HTERT RPE-1 (cell line): Measurements from ENCODE around the gene ARSG.
"Not testable (repeated sequence)": the region's sequence is repeated elsewhere in the genome, so short reads cannot be mapped to it uniquely, and the experiment has no call there.

Experiments
- in situ Hi-C: fragments of 300-500 bp; cut with MboI; formaldehyde crosslinking; loops from 4 replicates; pipeline ENCODE4 v1.14.3; 2020; ENCODE audit warnings: low sequenced_read_pairs

The ARSG gene

DNA sequence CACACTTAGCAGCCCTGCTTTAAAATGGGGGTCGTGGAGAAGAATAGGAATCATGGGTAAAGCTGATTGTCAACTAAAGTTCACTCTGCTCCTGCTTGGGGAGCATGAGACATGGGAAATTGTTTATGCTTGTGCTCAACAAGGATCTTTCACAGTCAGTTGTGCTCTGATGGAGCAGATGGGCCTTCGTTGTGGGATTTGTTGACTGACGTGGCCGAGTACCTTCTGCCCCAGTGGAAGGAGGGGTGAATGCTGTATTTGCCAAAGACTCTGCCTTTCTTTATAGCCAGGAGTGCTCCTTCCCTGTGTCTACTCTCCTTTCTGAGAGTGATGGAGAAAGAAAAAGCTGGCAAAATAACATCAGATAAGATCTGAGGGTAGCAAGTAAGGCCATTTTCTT, 11.4 kb downstream of the ARSG start:
- in situ Hi-C loops = no loop called here

DNA sequence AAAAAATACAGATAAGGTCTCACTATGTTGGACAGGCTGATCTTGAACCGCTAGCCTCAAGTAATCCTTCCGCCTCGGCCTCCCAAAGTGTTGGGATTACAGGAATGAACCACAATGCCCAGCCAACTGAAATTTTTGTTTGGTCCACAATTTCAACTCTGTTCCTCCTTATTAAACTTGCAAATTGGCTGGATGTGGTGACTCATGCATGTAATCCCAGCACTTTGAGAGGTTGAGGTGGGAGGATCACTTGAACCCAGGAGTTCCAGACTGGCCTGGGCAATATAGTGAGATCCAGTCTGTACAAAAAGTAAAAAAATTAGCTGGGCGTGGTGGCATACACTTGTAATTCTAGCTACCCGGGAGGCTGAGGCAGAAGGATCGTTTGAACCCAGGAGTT, 13.4 kb downstream of the ARSG start:
- in situ Hi-C loops = no loop called here

DNA sequence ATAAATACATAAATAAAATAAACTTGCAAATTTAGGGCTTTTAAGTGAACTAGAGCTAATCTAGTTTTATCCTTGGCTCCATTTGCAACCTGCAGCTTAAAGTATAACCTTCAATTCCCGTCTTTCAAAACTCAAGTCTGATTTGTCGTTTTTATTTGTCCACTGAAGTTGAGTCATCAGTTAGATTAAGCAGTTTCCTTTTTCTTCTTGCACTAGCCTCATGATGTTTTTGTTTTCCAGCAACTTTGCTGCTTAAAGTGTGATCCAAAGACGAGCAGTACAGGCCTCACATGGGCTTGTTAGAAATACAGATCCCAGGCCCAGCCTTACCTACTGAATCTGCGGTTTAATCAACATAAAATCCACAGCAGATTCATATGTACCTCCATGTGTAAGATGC, 13.8 kb downstream of the ARSG start:
- in situ Hi-C loops = no loop called here

DNA sequence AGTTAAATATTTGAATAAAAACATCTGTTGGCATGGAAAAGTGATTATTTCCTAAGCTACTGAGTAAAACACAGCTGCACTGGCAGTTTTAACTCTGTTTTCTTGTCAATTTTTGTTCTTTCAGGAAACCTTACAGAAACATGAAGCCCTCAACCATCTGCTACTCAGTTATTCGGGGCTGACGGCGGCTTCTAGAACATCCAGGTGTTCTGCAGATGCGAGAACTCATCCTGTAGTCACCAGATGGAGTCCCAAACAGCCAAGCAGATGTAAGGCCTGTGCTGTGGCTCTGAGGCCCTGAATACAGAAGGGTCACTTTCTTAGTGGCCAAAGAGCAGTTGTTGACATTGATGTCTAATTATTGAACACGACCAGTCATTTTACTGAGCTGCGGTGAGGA, 15.5 kb downstream of the ARSG start:
- in situ Hi-C loops = no loop called here

DNA sequence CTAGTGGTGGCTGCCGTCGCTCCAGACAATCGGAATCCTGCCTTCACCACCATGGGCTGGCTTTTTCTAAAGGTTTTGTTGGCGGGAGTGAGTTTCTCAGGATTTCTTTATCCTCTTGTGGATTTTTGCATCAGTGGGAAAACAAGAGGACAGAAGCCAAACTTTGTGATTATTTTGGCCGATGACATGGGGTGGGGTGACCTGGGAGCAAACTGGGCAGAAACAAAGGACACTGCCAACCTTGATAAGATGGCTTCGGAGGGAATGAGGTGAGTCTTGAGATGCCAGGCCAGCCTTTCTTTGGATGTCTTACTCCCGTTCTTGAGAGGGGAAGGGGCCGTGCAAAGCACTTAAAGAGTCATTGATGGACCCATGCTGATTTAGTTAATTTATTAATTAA, 16.1 kb downstream of the ARSG start:
- in situ Hi-C loops = no loop called here

DNA sequence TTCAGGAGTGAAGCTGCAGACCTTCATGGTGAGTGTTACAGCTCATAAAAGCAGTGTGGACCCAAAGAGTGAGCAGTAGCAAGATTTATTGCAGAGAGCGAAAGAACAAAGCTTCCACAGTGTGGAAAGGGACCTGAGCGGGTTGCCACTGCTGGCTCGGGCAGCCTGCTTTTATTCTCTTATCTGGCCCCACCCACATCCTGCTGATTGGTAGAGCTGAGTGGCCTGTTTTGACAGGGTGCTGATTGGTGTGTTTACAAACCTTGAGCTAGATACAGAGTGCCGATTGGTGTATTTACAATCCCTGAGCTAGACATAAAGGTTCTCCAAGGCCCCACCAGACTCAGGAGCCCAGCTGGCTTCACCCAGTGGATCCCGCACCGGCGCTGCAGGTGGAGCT, 17.2 kb downstream of the ARSG start:
- in situ Hi-C loops = not testable (repeated sequence)

DNA sequence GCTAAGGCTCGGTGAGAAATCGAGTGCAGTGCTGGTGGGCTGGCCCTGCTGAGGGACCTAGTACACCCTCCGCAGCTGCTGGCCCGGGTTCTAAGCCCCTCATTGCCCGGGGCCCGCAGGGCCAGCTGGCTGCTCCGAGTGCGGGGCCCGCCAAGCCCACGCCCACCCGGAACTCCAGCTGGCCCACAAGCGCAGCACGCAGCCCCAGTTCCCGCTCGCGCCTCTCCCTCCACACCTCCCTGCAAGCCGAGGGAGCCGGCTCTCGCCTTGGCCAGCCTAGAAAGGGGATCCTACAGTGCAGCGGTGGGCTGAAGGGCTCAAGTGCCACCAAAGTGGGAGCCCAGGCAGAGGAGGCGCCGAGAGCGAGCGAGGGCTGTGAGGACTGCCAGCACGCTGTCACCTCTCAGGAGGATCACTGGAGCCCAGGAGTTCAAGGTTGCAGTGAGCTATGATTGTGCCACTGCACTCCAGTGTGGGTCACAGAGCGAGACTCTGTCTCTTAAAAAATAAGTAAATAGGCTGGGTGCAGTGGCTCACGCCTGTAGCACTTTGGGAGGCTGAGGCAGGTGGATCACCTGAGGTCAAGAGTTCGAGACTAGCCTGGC, 17.9 kb downstream of the ARSG start:
- in situ Hi-C loops = not testable (repeated sequence)

DNA sequence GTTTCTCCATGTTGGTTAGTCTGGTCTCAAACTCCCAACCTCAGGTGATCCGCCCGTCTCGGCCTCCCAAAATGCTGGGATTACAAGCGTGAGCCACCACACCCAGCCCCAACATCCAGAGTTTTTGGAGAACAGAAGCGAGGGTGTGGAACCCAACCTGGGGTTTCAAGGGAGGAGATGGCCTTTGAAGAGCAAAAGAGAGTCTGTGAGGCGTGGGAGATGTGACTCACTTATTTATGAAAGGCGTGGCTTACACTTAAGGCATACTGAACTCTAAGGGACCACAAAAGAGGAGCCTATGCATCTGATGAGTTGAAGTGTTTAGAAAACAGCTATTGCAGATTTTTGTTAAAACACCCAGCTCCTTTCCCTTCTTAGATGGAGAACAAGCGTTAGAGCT, 18.9 kb downstream of the ARSG start:
- in situ Hi-C loops = no loop called here

DNA sequence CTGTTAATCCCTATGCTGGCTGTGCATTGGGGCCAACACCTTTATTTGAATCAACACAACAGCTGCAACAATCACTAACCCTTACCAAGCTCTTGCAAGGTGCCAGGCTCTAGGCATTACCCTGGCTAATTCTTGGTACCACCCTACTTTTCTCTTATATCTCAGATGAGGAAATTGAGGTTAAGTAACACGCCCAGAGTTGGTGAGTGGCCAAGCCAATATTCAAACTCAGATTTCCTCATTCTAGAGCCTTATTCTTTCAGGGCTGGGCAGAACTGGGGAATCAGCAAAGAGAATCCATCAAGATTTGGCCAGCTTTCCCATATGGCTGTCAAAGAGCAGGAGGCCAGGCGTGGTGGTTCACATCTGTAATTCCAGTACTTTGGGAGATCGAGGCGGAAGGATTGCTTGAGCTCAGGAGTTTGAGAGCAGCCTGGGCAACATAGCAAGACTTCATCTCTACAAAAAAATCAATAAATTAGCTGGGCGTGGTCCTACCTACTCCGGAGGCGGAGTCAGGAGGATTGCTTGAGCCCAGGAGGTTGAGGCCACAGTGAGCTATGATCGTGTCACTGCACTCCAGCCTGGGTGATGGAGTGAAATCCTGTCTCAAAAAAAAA, 23.7 kb downstream of the ARSG start:
- in situ Hi-C loops = no loop called here

DNA sequence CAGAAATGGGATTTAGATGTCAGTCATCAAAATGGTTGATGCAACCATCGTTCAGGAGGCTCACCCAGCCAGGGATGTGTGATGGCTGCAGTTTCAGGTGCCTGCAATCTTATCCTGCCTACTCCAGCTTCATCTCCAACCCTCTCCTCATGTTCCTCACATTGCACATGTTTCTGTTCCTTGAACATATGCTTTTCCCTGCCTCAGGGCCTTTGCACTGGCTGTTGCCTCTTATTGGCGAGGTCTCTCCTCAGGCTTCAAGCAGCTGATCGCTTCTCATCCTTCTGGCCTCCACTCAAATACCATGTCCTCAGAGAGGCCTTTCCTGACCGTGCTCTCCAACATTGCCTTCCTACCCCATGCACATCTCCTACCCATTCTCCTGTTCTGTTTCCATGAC, 24.6 kb downstream of the ARSG start:
- in situ Hi-C loops = no loop called here

DNA sequence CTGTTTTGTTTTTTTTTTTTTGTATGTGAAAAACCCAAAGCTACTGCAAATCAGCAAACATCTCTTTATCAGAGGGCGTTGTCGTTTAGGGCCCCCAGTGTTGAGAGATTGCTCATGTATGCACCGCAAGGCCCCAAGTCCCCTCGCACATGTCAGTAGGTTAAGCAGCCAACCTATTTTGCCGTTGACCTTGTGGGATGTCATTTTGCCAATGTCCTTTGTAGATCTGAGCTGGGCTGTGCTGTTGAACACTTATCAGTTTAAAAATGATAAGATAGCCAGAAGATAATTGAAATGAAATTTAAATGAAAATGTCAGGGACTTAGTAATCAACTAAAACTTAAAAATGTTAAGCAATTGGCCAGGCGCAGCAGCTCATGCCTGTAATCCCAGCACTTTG, 26.2 kb downstream of the ARSG start:
- in situ Hi-C loops = no loop called here

DNA sequence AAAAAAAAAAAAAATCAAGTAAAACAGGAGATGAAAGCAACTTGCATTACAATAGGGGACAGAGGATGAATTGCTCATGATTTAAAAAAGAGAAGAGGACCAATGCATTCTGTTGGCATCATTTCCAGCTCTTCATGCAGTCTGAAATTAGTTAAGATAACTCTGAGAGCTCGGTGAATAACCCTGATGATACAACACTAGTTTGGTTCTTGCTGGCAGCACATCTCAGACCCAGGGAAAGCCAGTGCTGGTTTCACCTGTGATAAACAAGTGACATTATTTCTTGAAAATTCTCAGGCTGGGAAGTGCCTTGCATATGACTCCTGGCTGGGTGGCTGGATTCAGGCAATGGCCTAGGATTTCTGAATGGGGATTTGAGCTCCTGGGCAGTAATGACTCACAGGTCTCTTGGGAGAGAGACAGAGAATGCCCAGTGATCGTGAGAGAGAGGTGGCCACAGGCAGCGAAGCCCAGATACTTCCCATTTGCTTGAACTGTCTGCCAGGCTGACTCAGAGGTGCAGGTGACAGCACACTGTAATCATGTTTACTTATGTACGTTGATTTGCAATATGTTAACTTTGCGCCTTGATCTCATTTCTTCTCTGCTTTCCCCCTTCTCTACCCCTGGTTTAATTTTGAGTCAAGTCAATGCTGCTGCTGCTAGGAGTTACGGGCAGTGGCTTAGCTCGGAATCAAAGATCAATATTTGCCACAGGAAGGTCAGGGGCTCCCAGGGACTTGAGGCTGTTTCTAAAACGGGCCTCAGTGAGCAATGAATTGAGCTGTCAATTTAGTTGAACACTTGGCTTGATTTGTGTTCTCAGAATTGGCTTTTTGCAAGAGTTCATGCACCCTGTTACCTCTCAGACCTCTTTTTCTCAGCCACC, 27.1 kb downstream of the ARSG start:
- in situ Hi-C loops = no loop called here

DNA sequence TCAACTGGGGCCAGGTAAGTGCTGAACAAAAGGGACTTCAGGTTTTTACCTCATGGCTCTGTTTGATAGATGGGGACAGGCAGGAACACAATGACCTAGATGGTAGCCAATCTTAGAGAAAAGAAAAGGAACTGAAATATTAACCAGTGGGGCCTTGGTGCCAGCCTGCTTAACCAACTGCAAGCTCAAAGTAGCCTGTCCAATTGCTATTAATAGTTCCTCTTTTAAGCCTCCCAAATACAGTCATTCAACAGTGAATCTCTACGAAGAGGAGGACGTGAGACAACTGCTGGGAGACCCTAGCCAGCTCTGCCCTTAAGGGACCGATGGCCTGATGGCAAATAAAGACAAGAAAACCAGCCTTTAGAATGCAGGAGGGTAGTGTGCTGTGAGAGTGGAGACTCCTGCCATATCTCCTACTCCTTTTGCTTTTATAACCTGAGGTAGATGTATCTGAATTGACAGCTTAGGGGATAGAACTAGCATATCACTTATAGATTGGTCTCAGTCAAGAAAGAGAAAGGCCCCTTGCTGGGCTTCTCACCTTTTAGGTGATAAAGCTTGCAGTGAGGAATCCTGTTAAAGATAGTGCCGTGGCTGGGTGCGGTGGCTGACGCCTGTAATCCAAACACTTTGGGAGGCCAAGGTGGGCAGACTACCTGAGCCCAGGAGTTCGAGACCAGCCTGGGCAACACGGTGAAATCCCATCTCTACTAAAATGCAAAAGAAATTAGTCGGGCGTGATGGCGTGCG, 28.3 kb downstream of the ARSG start:
- in situ Hi-C loops = no loop called here

DNA sequence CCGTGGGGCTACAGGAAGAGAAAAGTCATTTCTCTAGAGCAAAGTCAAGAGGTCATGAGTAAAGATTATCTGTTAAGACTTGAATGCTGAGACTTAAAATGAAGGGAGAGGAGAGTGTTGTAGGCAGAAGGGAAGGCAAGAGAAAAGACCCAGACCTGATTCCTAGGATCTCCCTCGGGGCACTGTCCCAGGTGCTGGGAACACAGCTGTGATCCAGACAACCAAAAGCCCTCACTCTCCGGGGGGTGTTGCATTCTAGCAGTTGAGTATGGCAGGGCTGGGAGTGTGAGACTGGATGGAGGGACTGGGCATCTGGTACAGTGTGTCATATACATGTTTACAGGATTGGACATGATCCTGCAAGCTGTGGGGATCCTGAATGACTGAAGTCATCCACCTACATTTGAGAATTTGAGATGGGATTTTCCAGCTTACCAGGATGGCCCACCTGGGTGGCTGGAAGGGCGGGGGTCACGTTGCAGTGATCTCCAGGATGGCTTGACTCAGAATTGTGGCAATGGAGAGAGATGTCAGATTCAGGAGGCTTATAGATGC, 29.1 kb downstream of the ARSG start:
- in situ Hi-C loops = no loop called here

DNA sequence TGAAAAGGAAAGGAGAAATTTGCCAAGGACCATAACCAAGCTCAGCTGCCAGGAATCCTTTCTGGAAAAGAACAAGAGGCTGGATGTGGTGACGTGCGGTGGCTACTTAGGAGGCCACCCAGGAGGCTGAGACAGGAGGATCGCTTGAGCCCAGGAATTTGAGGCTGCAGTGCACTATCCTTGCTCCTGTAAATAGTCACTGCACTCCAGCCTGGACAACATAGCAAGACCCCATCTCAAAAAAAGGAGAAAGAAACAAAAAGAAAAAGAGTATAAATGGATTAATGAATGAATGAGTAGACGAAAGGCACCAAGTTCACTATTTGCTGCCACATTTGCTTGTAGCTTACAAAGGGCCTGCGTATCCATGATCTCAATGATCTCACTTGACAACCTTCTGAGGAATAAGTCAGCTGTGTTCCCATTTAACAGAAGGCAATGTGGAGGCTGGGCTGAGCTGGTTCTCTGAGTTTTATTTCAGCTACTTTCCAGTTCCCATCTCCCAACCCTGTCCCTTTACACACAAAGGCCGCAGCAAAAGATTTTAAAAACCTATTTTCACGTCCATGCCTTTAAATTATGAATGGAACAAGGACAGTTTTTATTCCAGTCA, 29.8 kb downstream of the ARSG start:
- in situ Hi-C loops = no loop called here

DNA sequence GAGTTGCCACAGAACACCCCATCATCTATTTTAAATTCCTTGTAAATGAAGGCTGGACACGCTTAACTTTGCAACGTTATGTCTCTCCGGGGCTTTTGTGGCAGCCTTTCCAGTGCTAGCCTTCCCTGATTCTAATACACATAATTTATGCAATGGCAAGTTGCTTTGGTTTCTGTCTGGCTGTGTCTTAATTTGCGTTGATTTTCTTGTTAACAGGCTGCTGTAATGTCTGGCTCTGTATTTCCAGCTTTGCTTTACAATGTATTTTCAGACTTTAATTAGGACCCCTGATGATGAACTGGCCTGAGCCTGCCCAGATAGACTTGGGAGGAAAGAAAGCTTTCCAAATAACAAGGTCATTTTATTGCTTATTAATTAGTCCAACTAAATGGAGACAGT, 30.3 kb downstream of the ARSG start:
- in situ Hi-C loops = no loop called here

DNA sequence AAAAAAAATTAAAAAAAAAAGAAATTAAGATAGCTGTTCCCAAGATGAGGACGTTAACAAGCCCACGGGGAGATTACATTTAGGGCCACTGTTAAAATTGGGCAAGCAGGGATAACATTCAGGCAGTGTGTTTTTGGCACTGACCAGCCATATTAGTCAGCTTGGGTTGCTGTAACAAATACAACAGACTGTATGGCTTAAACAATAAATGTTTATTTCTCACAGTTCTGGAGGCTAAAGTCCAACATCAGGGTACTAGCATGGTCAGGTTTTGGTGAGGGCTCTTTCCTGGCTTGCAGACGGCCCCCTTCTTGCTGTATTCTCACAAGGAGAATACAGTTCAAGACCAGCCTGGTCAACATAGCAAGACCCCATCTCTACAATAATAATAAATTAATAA, 31.3 kb downstream of the ARSG start:
- in situ Hi-C loops = no loop called here

DNA sequence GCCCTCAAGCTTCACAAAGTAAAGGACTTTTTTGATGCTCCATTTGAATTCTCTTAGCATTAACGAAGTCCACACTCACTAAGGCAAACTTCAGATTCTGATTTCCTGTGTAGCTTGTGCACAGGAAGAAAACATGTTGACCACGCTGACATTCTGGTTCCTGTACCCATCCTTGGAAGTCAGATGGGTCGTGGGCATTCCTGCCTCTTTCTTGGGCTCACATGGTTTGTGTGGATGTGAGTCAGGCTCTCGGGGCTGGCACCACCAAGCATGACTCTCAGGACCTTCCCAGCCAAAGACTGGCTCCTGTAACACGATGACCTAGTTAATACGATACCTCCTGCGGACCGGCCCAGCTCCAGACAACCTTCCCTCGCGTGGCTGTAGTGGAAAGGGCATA, 32.8 kb downstream of the ARSG start:
- in situ Hi-C loops = no loop called here

DNA sequence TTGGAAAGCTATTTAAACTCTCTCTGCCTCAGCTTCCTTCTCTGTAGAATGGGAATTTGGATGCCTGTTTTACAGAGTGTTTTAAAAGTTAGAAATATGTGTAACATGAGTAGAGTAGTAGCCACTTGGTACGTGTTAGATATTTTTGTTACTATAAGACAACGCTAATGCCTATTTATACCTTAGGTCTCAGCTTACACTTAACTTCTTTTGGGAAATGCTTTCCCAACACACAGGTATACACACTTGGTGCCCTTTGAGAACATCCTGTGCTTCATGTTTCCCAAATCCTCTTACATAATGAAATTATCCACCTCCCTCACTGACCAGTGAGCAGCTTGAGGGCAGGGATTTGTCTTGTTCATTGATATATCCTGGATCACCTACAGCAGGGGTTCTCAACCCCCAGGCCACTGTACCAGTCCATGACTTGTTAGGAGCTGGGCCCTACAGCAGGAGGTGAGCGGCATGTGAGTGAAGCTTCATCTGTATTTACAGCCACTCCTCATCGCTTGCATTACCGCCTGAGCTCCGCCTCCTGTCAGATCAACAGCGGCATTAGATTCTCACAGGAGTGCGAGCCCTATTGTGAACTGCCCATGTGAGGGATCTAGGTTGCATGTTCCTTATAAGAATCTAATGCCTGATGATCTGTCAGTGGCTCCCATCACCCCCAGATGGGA, 33.5 kb downstream of the ARSG start:
- in situ Hi-C loops = no loop called here

DNA sequence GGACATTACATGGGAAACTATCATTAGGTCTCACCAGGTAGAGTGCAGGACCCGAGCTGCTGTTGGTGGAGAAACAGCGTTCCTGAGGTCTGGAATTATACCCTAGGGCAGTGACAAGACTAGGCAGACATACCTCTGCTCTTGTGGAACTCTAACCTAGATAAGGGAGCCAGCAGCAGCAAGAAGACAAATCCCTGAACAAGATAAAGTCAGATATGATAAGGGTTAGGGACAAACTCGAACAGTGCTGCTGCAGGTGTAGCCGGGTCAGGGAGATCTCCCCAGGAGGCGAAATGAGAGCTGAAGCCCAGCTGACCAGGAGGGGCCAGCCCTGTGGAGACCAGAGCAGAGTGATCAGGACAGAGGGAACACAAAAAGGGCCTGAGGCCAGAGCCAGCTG, 34.7 kb downstream of the ARSG start:
- in situ Hi-C loops = no loop called here
